ENCODE results near the gene CLOCK.
A peak's percentile ranks its signal among the peaks of the same experiment; 100 is the strongest.

The CLOCK gene

GRCh38 chr4:55431710-55432336 is 114.9 kb downstream of the CLOCK start:
- no peak overlapping the region for H3K4me3 ChIP-seq (ENCODE audit: low read depth, low read length)

DNA sequence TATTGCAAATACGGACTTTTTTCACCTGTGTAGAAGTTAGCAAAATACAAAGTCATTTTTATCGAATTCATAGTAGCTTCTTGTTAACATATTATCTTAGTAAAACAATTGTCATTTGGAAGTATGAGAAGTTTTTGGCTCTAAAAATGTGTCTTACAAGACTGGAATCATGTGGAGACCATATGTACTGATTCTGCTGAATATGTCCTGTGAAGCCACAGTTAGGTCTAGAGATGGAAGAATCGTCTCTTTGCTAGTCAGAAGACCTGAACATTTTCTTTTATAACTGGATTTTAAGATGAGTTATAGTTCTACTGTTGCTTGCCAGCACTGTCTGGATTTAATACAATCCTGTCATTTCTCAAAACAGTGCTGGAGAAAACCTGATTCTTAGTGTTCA is 121.9 kb downstream of the CLOCK start:
- H3K4me3 ChIP-seq (ENCODE audit: low read depth, low read length), result no peak overlapping the region

DNA sequence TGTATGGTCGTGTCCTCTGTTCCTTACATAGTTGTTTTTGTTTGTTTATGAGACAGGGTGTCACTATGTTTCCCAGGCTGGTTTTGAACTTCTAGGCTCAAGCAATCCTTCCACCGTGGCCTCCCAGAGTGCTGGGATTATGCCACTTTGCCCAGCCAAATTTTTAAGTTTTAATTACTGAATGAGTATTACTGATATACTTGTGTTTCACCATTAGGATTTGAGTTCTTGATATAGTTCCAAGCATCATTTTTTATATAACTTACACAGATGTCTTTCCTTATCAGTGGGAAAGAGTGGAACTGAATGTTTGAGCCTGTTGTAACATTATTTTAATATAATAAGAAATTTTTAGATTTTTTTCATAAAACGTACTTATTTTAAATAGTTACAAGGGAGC is 130.5 kb downstream of the CLOCK start:
- no peak overlapping the region for H3K4me3 ChIP-seq (ENCODE audit: low read depth, low read length)

DNA sequence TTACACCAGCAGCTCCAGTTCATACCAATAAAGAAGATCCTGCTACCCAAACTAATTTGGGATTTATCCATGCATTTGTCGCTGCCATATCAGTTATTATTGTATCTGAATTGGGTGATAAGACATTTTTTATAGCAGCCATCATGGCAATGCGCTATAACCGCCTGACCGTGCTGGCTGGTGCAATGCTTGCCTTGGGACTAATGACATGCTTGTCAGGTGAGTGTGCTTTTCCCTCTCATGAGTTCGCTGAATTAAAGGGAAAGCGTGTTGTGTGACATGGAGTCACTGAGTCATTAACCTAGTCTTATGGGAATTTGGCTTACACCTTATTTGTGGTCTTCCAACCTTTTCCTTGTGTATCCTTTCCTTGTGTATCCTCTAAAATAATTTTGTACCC is 135.1 kb downstream of the CLOCK start:
- H3K4me3 ChIP-seq (ENCODE audit: low read depth, low read length), result no peak overlapping the region

DNA sequence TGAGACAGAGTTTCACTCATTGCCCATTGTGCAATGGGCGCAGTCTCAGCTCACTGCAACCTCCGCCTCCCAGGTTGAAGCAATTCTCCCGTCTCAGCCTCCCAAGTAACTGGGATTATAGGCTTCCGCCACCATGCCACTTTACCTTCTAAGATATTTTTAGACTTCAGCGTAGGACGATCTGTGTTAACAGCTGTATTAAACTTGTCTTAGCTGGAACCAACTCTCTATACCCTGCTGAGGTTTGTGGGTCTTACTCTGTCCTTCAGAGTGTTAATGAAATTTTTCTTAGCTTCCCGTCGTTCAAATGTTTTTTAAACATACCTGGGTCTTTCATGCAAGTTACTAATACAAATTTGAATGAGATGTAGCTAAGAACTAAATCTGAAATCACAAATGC is 136.3 kb downstream of the CLOCK start:
- no peak overlapping the region for H3K4me3 ChIP-seq (ENCODE audit: low read depth, low read length)

GRCh38 chr4:55409468-55410171 is 137.1 kb downstream of the CLOCK start:
- H3K4me3 ChIP-seq (ENCODE audit: low read depth, low read length), result no peak overlapping the region

GRCh38 chr4:55407764-55408163 is 138.9 kb downstream of the CLOCK start:
- no peak overlapping the region for H3K4me3 ChIP-seq (ENCODE audit: low read depth, low read length)

GRCh38 chr4:55407119-55407518 is 139.6 kb downstream of the CLOCK start:
- H3K4me3 ChIP-seq (ENCODE audit: low read depth, low read length), result no peak overlapping the region

DNA sequence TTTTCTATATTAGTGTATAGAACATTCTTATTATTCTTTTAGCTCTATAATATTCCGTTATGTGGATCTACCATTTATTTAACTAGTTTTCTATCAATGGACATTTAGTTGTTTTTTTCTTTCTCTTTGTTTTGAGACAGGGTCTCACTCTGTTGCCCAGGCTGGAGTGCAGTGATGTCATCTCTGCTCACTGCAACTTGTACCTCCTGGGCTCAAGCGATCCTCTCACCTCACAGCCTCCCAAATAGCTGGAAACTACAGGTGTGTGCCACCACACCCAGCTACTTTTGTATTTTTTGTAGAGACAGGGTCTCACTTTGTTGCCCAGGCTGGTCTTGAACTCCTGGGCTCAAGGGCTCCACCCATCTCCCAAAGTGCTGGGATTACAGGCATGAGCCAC is 140.2 kb downstream of the CLOCK start:
- H3K4me3 ChIP-seq (ENCODE audit: low read depth, low read length), result no peak overlapping the region

DNA sequence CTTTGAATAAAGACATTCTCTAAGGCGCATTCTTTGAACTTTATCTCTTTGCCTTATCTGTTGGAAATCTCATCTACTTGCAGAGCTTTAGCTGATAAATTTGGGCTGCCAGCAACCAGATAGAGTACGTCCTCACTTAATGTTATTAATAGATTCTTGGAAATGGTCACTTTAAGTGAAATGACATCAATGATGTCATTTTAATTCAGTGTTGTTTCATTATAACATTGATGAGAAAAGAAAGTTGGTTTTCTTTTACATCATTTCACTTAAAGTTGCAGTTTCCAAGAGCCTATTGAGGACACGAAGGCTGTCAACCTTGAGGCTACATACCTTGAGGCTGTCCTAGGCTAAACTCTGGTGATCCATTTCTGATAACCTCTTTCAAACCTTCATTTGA is 141.6 kb downstream of the CLOCK start:
- no peak overlapping the region for H3K4me3 ChIP-seq (ENCODE audit: low read depth, low read length)

GRCh38 chr4:55399581-55399980 is 147.1 kb downstream of the CLOCK start:
- no peak overlapping the region for H3K4me3 ChIP-seq (ENCODE audit: low read depth, low read length)

DNA sequence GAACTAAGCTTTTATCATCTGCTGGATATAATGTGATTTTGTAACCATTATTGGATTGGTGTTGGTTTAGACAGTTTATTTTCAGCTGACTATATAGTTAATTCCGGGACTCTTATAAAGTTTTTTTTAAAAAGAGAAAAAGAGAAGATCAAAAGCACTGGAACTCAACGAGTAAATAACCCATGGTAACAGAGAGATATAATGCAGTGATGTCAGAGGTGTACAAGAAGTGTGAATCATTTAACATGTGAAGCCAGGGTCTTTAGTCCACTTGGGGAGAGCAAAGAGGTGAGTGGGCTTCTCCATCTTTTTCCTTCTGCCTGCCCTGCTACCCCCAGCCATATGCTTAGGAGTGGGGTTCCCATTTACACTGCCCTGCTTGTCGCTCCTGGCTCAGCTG is 147.7 kb downstream of the CLOCK start:
- no peak overlapping the region for H3K4me3 ChIP-seq (ENCODE audit: low read depth, low read length)

GRCh38 chr4:55398461-55398860 is 148.2 kb downstream of the CLOCK start:
- peak overlapping the region; percentile 87 for H3K4me3 ChIP-seq (ENCODE audit: low read depth, low read length)

- H3K4me3 ChIP-seq (ENCODE audit: low read depth, low read length), result peak overlapping the region; percentile 87
Observed at GRCh38 chr4:55397520-55398321, 149.0 kb downstream of the CLOCK start.

GRCh38 chr4:55397126-55397436 is 149.6 kb downstream of the CLOCK start:
- H3K4me3 ChIP-seq (ENCODE audit: low read depth, low read length), result peak overlapping the region; percentile 87

DNA sequence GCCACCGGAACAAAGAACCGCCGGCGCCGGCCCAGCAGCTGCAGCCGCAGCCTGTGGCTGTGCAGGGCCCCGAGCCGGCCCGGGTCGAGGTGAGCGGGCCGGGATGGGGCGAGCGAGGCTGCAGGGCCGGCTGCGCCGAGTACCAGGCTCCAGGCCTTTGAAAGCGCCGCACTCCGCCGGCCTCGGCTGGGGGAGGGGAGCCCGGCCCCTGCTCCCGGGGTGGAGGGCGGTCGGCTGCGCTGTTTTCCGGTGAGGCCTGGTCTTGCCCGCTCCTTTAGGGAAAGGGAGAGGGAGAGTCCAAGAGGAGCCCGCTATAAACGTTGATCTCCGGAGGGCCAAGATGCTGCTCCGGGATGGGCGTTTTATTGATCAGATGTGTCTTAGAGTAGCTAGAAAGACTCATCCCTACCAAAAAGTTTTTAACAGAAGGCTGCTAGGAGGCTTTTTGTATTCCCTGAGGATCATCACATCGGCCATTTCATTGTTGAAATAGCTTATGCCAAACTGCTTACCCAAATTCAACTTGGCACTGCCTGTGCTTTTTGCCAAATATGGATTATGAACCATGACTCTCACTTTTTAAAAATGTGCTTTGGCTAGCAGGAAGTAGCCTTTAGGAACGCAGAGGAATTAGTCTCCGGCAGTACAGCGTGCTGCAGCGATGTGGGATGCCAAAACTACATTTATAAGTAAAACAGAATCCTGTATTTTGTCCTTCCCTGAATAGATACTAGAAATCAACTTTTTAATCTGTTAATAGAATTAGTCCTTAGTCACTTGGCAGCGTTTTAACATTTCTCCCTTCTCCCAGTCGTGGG is 150.2 kb downstream of the CLOCK start:
- H3K4me3 ChIP-seq (ENCODE audit: low read depth, low read length), result peak overlapping the region; percentile 87

DNA sequence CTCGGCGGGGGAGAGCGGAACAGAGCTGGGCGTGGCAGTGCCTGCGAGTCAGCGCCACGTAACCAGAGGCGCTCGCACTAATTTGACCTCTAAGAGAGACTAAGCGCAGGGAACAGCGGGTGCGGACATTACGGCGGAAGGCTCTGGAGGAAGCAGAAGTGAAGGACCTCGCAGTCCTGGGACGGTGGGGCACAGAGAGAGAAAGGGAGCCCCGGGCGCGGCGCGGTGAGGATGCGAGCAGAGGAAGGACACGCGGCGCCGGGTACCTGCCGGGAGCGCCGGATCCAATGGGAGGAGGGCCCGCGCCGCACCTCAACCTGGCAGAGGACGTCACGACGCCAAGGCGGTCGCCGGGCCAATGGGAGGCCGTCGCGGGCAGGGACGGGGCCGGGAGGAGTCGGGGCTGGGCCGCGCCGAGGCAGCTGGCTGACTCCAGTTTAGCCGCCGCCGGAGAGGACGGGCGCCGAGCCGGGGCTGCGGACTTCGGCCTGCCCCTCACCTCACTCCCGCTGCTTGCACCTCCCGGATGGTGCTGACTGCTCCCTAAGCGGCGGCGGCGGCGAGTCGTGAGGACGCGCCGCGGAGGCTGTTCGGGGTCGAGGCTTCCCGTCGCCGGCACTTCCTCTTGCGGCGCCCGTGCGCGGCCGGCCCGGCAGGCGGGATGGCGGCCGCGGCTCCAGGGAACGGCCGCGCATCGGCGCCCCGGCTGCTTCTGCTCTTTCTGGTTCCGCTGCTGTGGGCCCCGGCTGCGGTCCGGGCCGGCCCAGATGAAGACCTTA is 151.0 kb downstream of the CLOCK start, which contains the start of gene TMEM165:
Gene TMEM165 (plus strand): TSS at position 429 of the 779 bp plus-strand sequence. CDS start 233 bp downstream, at position 662.
- peak within 1 kb of the TSS; percentile 87 for H3K4me3 ChIP-seq (ENCODE audit: low read depth, low read length)

- peak overlapping the region; percentile 87 for H3K4me3 ChIP-seq (ENCODE audit: low read depth, low read length)
Observed at GRCh38 chr4:55395218-55395528, 151.5 kb downstream of the CLOCK start.

GRCh38 chr4:55393461-55394320 is 153.0 kb downstream of the CLOCK start:
- no peak overlapping the region for H3K4me3 ChIP-seq (ENCODE audit: low read depth, low read length)

DNA sequence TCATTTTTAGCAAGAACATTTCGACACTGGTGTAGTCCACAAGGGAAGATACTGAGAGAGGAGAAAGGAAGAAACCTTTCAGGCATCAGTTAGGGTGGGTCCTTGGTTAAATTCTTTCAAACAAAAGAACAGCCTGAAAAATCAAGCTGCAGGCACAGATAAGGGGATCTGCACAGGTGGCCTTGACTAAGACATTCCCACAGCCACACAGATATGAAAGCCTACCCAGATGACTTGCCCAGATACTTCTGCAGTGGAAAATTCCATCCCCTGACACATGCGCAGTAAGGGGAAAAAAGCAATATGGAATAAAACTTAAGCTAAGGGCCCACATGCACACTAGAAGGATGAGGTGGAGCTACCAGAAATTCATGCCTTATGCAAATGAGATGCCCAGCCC is 159.9 kb downstream of the CLOCK start:
- no peak overlapping the region for H3K4me3 ChIP-seq (ENCODE audit: low read depth, low read length)
